Caco-2 (cell line): ENCODE results near the gene KIF22. TPM values are rescaled to one million over a fixed set of nuclear protein-coding genes. Genes with fewer than 3 reads are reported as not detected.
A peak's percentile ranks its signal among the peaks of the same experiment; 100 is the strongest.
"Not testable (repeated sequence)": the region's sequence is repeated elsewhere in the genome, so short reads cannot be mapped to it uniquely, and the experiment has no call there.

Experiments used
- BruUV-seq: library from RNA; stranded (reverse); fragments of 400-500 nt; replicated peaks from 2 replicates; lab custom pipeline; 2021; lab: Mats Ljungman, UMichigan
- CTCF ChIA-PET: fragments of 300-600 bp; sonication (Branson Sonifier 250); formaldehyde crosslinking; loops from one replicate; lab custom pipeline; 2022; ENCODE audit warnings: antibody characterized with exemption; lab: Charles Lee
- POLR2A ChIA-PET: fragments of 300-600 bp; sonication (Branson Sonifier 250); formaldehyde crosslinking; loops from one replicate; lab custom pipeline; 2022; ENCODE audit warnings: antibody characterized with exemption; lab: Charles Lee
- DNase-seq, 2 experiments: peaks; one replicate each; pipeline versions ENCODE4 v3.0.0 to v3.0.0-alpha.2; 2020 to 2022
- H3K27me3 ChIP-seq: replicated peaks from 2 replicates; pipeline ENCODE4 v1.6.0; 2011; ENCODE audit warnings: low read length; ENCODE audit not compliant: control insufficient read depth, insufficient read depth
- H3K36me3 ChIP-seq: 2 replicates; pipeline ENCODE4 v1.5.1; 2011; ENCODE audit warnings: low read length; ENCODE audit not compliant: control insufficient read depth, insufficient read depth
- H3K4me1 ChIP-seq: fragments of 250-450 bp; sonication (Bioruptor Pico); 2 replicates; pipeline ENCODE4 v1.5.1; 2020; ENCODE audit warnings: mild to moderate bottlenecking
- H3K4me3 ChIP-seq: 2 replicates; pipeline ENCODE4 v1.5.1; 2011; ENCODE audit warnings: low read depth, mild to moderate bottlenecking, control low read depth, low read length
- H3K9me3 ChIP-seq: fragments of 250-450 bp; sonication (Bioruptor Pico); 2 replicates; pipeline ENCODE4 v1.5.1; 2020; ENCODE audit warnings: mild to moderate bottlenecking, moderate library complexity
- H3K27ac Mint-ChIP-seq: one replicate; pipeline ENCODE4 v1.8.0; 2022; ENCODE audit warnings: mixed read lengths; ENCODE audit not compliant: unreplicated experiment
- H3K27me3 Mint-ChIP-seq: one replicate; pipeline ENCODE4 v1.8.0; 2022; ENCODE audit warnings: mixed read lengths; ENCODE audit not compliant: insufficient read depth, unreplicated experiment
- H3K36me3 Mint-ChIP-seq: one replicate; pipeline ENCODE4 v1.8.0; 2022; ENCODE audit warnings: mild to moderate bottlenecking, mixed read lengths; ENCODE audit not compliant: insufficient read depth, unreplicated experiment
- H3K4me1 Mint-ChIP-seq: one replicate; pipeline ENCODE4 v1.8.0; 2022; ENCODE audit warnings: low read depth, mixed read lengths; ENCODE audit not compliant: unreplicated experiment
- H3K4me3 Mint-ChIP-seq: one replicate; pipeline ENCODE4 v1.8.0; 2022; ENCODE audit warnings: mild to moderate bottlenecking, moderate library complexity, mixed read lengths; ENCODE audit not compliant: unreplicated experiment
- H3K9me3 Mint-ChIP-seq: one replicate; pipeline ENCODE4 v1.8.0; 2022; ENCODE audit warnings: mixed read lengths; ENCODE audit not compliant: unreplicated experiment
- CTCF ChIP-seq, 2 experiments: fragments of 200-600 bp in 1 of 2; IDR thresholded peaks; 1 replicate in 1 of 2; 2 replicates in 1 of 2; pipeline versions ENCODE4 v1.5.1 to v1.8.0; 2011 to 2022; ENCODE audit warnings: antibody characterized with exemption in 1 of 2, control low read depth in 1 of 2, inconsistent platforms in 1 of 2, low read depth in 1 of 2, low read length in 1 of 2, mild to moderate bottlenecking in 1 of 2, moderate library complexity in 1 of 2; ENCODE audit not compliant: insufficient read depth in 1 of 2, severe bottlenecking in 1 of 2, unreplicated experiment in 1 of 2
- intact Hi-C: fragments of 100-400 bp; cut with micrococcal nuclease; formaldehyde crosslinking; loops from one replicate; pipeline ENCODE4 v1.10.0; 2022; ENCODE audit not compliant: unreplicated experiment
- total RNA-seq: library from RNA; stranded (reverse); gene quantifications from 2 replicates; pipeline ENCODE4 v1.2.3, GENCODE V29; 2022

The KIF22 gene
- total RNA-seq, 1 experiment from 2014 or later, result 152 TPM

DNA sequence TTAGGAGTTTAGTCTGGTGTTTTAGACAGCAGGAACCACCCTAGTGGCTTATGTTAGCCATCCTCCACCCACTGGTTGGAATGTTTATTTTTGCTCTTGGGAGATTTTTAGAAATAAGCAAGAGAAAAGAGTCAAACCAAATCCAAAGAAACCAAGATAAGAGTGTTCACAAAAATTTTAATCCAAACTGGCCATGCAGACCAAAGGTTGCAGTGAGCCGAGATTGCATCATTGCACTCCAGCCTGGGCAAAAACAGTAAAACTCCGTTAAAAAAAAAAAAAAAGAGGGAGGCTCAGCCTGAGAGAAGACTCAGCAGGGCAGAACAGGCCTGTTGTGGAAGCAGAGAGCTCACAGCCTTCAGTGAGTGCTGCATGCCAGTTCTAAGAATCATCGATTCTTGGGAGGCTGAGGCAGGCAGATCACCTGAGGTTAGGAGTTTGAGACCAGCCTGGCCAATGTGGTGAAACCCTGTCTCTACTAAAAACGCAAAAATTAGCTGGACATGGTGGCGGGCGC lies 32.5 kb upstream of the KIF22 start:
- Mint-ChIP-seq H3K27me3 (no peaks in the 10 kb centered on the region), H3K9me3 (peaks cover 9% of the 10 kb centered on the region), H3K36me3 (peaks cover 8% of the 10 kb centered on the region), H3K4me3 (peak overlapping the region; percentile 22), H3K4me1 (peaks cover 23% of the 10 kb centered on the region), H3K27ac (peak overlapping the region; percentile 78)
- peak; percentile 81 for DNase-seq
- BruUV-seq, result no TSS peak
- intact Hi-C loops, result loop anchor here (1.0 kb wide), 1 partner anchor 32 kb away; the partner anchor contains the start of gene KIF22
- Histone ChIP-seq H3K4me3 (no peak overlapping the region), H3K27me3 (no peaks in the 10 kb centered on the region), H3K4me1 (peaks cover 36% of the 10 kb centered on the region), H3K36me3 (no peaks in the 10 kb centered on the region), H3K9me3 (no peaks in the 10 kb centered on the region)
- CTCF ChIA-PET, result interaction anchor here (0.6 to 2.0 kb wide), 5 partner anchors 11 to 49 kb away, joined by 3 to 8 read pairs (median 5); partner anchors contain the start of gene KIF22
- POLR2A ChIA-PET, result interaction anchor here (1.0 kb wide), 1 partner anchor 79 kb away, joined by 4 read pairs; the partner anchor contains the start of gene QPRT
- TF ChIP-seq CTCF (IDR thresholded peaks at IDR 0.05; ENCODE audit: insufficient read depth in 1 of 2, low read depth in 1 of 2, low read length in 1 of 2, severe bottlenecking in 1 of 2, unreplicated experiment in 1 of 2), result peak in 1 of 2 experiments; percentile 33

DNA sequence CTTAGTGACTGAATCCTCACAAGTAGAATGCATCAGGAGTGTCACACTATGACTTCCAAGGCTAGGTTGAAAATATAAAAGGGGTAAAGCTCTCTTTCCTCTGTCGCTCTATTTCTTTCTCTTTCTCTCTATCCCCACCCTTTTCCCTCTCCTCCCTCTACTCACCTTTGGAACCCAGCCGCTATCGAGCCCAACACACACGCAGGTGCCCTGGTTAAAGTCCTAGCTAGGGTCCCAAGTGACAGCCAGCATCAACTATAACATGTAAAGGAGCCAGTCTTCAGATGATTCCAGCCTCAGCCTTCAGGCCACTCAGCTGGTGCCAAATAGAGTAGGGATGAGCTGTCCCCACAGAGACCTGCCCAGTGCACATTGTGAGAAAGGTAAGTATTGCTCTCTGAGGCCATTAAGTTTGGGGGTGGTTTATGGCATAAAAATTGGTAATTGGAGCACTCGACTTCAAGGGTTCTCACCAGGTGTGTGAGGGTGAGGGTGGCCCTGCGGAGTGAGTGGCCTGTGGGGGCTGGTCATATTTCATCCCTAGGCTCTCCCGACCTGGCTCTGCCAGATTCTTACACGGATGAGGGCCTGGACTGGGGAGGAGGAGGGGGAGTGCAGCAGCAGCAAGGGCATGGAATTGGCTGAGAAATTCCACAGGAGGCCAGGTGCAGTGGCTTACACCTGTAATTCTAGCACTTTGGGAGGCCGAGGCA lies 29.8 kb upstream of the KIF22 start:
- no TSS peak for BruUV-seq
- peaks cover 9% of the 10 kb centered on the region for H3K9me3 Mint-ChIP-seq
- peaks cover 29% of the 10 kb centered on the region for H3K4me1 Mint-ChIP-seq
- H3K27me3 Mint-ChIP-seq, result no peaks in the 10 kb centered on the region
- H3K4me3 ChIP-seq, result peak overlapping the region; percentile 30
- no peaks in the 10 kb centered on the region for H3K9me3 ChIP-seq
- H3K4me1 ChIP-seq, result peaks cover 42% of the 10 kb centered on the region
- DNase-seq, result peak; percentile 23 to 48
- ChIA-PET POLR2A (interaction anchor here (0.9 kb wide), 1 partner anchor 30 kb away, joined by 3 read pairs; the partner anchor contains the start of gene KIF22), CTCF (interaction anchor here (0.5 kb wide), 1 partner anchor 165 kb away, joined by 8 read pairs; no protein-coding TSS in a partner anchor)
- H3K27me3 ChIP-seq, result no peaks in the 10 kb centered on the region
- peaks cover 8% of the 10 kb centered on the region for H3K36me3 Mint-ChIP-seq
- peaks cover 1% of the 10 kb centered on the region; the same call in 1 of the 2 replicates for H3K36me3 ChIP-seq
- peak overlapping the region; percentile 78 for H3K27ac Mint-ChIP-seq
- intact Hi-C loops, result no loop called here
- TF ChIP-seq CTCF (IDR thresholded peaks at IDR 0.05; ENCODE audit: insufficient read depth in 1 of 2, low read depth in 1 of 2, low read length in 1 of 2, severe bottlenecking in 1 of 2, unreplicated experiment in 1 of 2), result no peak
- H3K4me3 Mint-ChIP-seq, result peak overlapping the region; percentile 15

- H3K36me3 ChIP-seq, H3K36me3 Mint-ChIP-seq, CTCF ChIA-PET, intact Hi-C loops, DNase-seq, H3K27me3 Mint-ChIP-seq, H3K27me3 ChIP-seq, H3K9me3 Mint-ChIP-seq, H3K4me3 Mint-ChIP-seq, H3K9me3 ChIP-seq, POLR2A ChIA-PET, BruUV-seq: not testable (repeated sequence)
- Mint-ChIP-seq H3K4me1 (peaks cover 32% of the 10 kb centered on the region), H3K27ac (peak overlapping the region; percentile 78)
- Histone ChIP-seq H3K4me3 (peak overlapping the region; percentile 30), H3K4me1 (peaks cover 39% of the 10 kb centered on the region)
Observed at GRCh38 chr16:29761280-29761651, 29.3 kb upstream of the KIF22 start.
